Measurements from ENCODE around the gene SPATS2L.

SPATS2L gene

GRCh38 chr2:200490001-200490400 lies 183.5 kb downstream of the SPATS2L start:
- H3K4me3 ChIP-seq (ENCODE audit: low read length), result no peak overlapping the region
- DNase-seq (ENCODE audit: low read depth), result no peak
- no peak for TF ChIP-seq CTCF (IDR thresholded peaks at IDR 0.05; ENCODE audit: insufficient read depth, low read depth, low read length, missing control alignments)

- TF ChIP-seq CTCF (IDR thresholded peaks at IDR 0.05; ENCODE audit: insufficient read depth, low read depth, low read length, missing control alignments), result no peak
- H3K4me3 ChIP-seq (ENCODE audit: low read length), result no peak overlapping the region
- DNase-seq (ENCODE audit: low read depth), result no peak
Measured at GRCh38 chr2:200492656-200493055, 186.2 kb downstream of the SPATS2L start.

- no peak for DNase-seq (ENCODE audit: low read depth)
- no peak for TF ChIP-seq CTCF (IDR thresholded peaks at IDR 0.05; ENCODE audit: insufficient read depth, low read depth, low read length, missing control alignments)
- no peak overlapping the region for H3K4me3 ChIP-seq (ENCODE audit: low read length)
Measured at GRCh38 chr2:200494048-200494447, 187.6 kb downstream of the SPATS2L start.

GRCh38 chr2:200496696-200497095 lies 190.2 kb downstream of the SPATS2L start:
- no peak for TF ChIP-seq CTCF (IDR thresholded peaks at IDR 0.05; ENCODE audit: insufficient read depth, low read depth, low read length, missing control alignments)
- no peak overlapping the region for H3K4me3 ChIP-seq (ENCODE audit: low read length)
- DNase-seq (ENCODE audit: low read depth), result no peak

- TF ChIP-seq CTCF (IDR thresholded peaks at IDR 0.05; ENCODE audit: insufficient read depth, low read depth, low read length, missing control alignments), result no peak
- no peak overlapping the region for H3K4me3 ChIP-seq (ENCODE audit: low read length)
- no peak for DNase-seq (ENCODE audit: low read depth)
Measured at GRCh38 chr2:200498402-200499162, 192.1 kb downstream of the SPATS2L start.

- TF ChIP-seq CTCF (IDR thresholded peaks at IDR 0.05; ENCODE audit: insufficient read depth, low read depth, low read length, missing control alignments), result no peak
- H3K4me3 ChIP-seq (ENCODE audit: low read length), result no peak overlapping the region
- no peak for DNase-seq (ENCODE audit: low read depth)
Measured at GRCh38 chr2:200502196-200502595, 195.7 kb downstream of the SPATS2L start.

GRCh38 chr2:200506679-200507078 lies 200.2 kb downstream of the SPATS2L start:
- no peak for DNase-seq (ENCODE audit: low read depth)
- H3K4me3 ChIP-seq (ENCODE audit: low read length), result no peak overlapping the region
- TF ChIP-seq CTCF (IDR thresholded peaks at IDR 0.05; ENCODE audit: insufficient read depth, low read depth, low read length, missing control alignments), result no peak
